ENCODE results near the gene TRUB2. TPM values are rescaled to one million over a fixed set of nuclear protein-coding genes. Genes with fewer than 3 reads are reported as not detected.

Gene TRUB2
- total and polyA plus RNA-seq, 2 of the 13 experiments (the other 11 are each of a cell fraction or from before 2014, with no cell fraction given): 22.3 to 41.2 TPM

DNA sequence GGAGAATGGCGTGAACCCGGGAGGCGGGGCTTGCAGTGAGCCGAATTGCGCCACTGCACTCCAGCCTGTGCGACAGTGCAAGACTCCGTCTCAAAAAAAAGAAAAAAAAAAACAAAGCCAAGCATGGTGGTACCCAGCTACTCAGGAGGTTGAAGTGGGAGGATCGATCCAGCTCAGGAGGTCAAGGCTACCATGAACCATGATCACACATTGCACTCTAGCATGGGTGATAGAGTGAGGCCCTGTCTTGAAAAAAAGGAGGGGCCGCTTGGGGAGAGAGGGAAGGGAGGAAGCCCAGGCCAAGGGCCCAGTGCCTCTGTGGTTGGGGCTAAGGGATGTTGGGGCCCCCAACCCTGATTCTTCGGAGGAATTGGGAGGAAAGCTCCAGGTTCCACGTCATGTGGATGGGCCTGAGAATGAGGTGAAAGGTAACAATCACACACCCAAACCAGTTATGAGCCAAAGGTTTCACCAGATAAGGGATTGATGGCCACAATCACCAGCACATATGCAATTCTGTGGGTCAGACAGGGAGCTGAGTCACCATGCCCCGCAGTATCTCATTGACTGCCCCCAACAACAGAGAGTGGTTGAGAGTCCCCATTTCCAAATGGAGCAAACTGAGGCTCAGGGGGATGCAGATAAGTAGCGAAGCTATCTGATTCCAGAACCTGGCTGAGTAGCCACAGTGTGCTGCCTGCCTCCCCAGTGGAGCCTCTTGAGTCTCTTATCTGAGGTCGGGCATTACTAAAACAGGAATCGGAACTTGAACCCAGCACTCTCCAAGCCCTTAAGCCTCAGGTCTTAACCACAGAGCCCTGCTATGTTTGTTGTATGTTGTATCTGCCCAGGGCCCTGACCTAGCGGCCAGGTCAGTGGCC, 25.7 kb downstream of the TRUB2 start (continued):
- TF ChIP-seq, protein P1, sequence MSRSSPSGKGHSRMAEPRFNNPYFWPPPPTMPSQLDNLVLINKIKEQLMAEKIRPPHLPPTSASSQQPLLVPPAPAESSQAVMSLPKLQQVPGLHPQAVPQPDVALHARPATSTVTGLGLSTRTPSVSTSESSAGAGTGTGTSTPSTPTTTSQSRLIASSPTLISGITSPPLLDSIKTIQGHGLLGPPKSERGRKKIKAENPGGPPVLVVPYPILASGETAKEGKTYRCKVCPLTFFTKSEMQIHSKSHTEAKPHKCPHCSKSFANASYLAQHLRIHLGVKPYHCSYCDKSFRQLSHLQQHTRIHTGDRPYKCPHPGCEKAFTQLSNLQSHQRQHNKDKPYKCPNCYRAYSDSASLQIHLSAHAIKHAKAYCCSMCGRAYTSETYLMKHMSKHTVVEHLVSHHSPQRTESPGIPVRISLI (CRISPR knock-in tag; IDR thresholded peaks at IDR 0.05; ENCODE audit: borderline replicate concordance): peak; percentile 94
- TF ChIP-seq HHEX (CRISPR knock-in tag; IDR thresholded peaks at IDR 0.05) (peak; percentile 46; the same call in 1 of the 2 replicates), ZNF350 (CRISPR knock-in tag; IDR thresholded peaks at IDR 0.05; ENCODE audit: borderline replicate concordance, low read depth) (peak; percentile 28; the same call in 1 of the 2 replicates), ONECUT2 (CRISPR knock-in tag; IDR thresholded peaks at IDR 0.05) (peak; percentile 83), NAIF1 (CRISPR knock-in tag; IDR thresholded peaks at IDR 0.05; ENCODE audit: borderline replicate concordance) (no peak), ZBTB20 (CRISPR knock-in tag; IDR thresholded peaks at IDR 0.05; ENCODE audit: borderline replicate concordance, low read depth) (peak; percentile 42; the same call in 1 of the 2 replicates), ZNF124 (CRISPR knock-in tag; IDR thresholded peaks at IDR 0.05) (no peak), ZNF549 (CRISPR knock-in tag; IDR thresholded peaks at IDR 0.05) (no peak), CC2D1A (CRISPR knock-in tag; IDR thresholded peaks at IDR 0.05) (no peak), ZNF629 (CRISPR knock-in tag; conservative IDR thresholded peaks at IDR 0.05) (peak; percentile 69), NPAS2 (CRISPR knock-in tag; IDR thresholded peaks at IDR 0.05; ENCODE audit: borderline replicate concordance) (no peak), EP300 (IDR thresholded peaks at IDR 0.05; ENCODE audit: low read depth in 2 of 2, low read length in 2 of 2) (peak in 1 of 2 experiments; percentile 8; a peak in 1 of 4 replicates), EP300 (CRISPR knock-in tag; IDR thresholded peaks at IDR 0.05; ENCODE audit: borderline replicate concordance) (no peak), ZBTB42 (CRISPR knock-in tag; IDR thresholded peaks at IDR 0.05) (no peak), POLR2AphosphoS5 (IDR thresholded peaks at IDR 0.05; ENCODE audit: low read depth, low read length) (no peak), KAT8 (CRISPR knock-in tag; IDR thresholded peaks at IDR 0.05) (no peak)
- TF ChIP-seq, protein P2, sequence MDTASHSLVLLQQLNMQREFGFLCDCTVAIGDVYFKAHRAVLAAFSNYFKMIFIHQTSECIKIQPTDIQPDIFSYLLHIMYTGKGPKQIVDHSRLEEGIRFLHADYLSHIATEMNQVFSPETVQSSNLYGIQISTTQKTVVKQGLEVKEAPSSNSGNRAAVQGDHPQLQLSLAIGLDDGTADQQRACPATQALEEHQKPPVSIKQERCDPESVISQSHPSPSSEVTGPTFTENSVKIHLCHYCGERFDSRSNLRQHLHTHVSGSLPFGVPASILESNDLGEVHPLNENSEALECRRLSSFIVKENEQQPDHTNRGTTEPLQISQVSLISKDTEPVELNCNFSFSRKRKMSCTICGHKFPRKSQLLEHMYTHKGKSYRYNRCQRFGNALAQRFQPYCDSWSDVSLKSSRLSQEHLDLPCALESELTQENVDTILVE (CRISPR knock-in tag; IDR thresholded peaks at IDR 0.05): no peak; the same call in 1 of the 2 replicates
- TF ChIP-seq, protein P3, sequence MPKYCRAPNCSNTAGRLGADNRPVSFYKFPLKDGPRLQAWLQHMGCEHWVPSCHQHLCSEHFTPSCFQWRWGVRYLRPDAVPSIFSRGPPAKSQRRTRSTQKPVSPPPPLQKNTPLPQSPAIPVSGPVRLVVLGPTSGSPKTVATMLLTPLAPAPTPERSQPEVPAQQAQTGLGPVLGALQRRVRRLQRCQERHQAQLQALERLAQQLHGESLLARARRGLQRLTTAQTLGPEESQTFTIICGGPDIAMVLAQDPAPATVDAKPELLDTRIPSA (CRISPR knock-in tag; IDR thresholded peaks at IDR 0.05; ENCODE audit: borderline replicate concordance): no peak
- TF ChIP-seq, protein P4, sequence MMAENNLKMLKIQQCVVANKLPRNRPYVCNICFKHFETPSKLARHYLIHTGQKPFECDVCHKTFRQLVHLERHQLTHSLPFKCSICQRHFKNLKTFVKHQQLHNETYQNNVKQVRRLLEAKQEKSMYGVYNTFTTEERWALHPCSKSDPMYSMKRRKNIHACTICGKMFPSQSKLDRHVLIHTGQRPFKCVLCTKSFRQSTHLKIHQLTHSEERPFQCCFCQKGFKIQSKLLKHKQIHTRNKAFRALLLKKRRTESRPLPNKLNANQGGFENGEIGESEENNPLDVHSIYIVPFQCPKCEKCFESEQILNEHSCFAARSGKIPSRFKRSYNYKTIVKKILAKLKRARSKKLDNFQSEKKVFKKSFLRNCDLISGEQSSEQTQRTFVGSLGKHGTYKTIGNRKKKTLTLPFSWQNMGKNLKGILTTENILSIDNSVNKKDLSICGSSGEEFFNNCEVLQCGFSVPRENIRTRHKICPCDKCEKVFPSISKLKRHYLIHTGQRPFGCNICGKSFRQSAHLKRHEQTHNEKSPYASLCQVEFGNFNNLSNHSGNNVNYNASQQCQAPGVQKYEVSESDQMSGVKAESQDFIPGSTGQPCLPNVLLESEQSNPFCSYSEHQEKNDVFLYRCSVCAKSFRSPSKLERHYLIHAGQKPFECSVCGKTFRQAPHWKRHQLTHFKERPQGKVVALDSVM (CRISPR knock-in tag; IDR thresholded peaks at IDR 0.05): no peak
- TF ChIP-seq, protein P5, sequence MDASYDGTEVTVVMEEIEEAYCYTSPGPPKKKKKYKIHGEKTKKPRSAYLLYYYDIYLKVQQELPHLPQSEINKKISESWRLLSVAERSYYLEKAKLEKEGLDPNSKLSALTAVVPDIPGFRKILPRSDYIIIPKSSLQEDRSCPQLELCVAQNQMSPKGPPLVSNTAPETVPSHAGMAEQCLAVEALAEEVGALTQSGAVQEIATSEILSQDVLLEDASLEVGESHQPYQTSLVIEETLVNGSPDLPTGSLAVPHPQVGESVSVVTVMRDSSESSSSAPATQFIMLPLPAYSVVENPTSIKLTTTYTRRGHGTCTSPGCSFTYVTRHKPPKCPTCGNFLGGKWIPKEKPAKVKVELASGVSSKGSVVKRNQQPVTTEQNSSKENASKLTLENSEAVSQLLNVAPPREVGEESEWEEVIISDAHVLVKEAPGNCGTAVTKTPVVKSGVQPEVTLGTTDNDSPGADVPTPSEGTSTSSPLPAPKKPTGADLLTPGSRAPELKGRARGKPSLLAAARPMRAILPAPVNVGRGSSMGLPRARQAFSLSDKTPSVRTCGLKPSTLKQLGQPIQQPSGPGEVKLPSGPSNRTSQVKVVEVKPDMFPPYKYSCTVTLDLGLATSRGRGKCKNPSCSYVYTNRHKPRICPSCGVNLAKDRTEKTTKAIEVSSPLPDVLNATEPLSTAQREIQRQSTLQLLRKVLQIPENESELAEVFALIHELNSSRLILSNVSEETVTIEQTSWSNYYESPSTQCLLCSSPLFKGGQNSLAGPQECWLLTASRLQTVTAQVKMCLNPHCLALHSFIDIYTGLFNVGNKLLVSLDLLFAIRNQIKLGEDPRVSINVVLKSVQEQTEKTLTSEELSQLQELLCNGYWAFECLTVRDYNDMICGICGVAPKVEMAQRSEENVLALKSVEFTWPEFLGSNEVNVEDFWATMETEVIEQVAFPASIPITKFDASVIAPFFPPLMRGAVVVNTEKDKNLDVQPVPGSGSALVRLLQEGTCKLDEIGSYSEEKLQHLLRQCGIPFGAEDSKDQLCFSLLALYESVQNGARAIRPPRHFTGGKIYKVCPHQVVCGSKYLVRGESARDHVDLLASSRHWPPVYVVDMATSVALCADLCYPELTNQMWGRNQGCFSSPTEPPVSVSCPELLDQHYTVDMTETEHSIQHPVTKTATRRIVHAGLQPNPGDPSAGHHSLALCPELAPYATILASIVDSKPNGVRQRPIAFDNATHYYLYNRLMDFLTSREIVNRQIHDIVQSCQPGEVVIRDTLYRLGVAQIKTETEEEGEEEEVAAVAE (CRISPR knock-in tag; IDR thresholded peaks at IDR 0.05; ENCODE audit: borderline replicate concordance): no peak
